WTC11 (cell line): ENCODE results near the gene ANKRD65. TPM values are rescaled to one million over a fixed set of nuclear protein-coding genes. Genes with fewer than 3 reads are reported as not detected.

Source experiments
- ATAC-seq: fragments of 200-7000 bp; cut with Tn5 transposase; 2 replicates; pipeline ENCODE4 v1.10.0; 2021; ENCODE audit warnings: mild to moderate bottlenecking, moderate library complexity
- CTCF ChIA-PET: fragments of 300-600 bp; sonication (Branson Sonifier 250); formaldehyde crosslinking; loops from one replicate; lab custom pipeline; 2021; ENCODE audit warnings: antibody characterized with exemption; lab: Charles Lee
- POLR2A ChIA-PET: fragments of 350-600 bp; sonication (Branson Sonifier 250); formaldehyde crosslinking; loops from one replicate; lab custom pipeline; 2021; ENCODE audit warnings: antibody characterized with exemption; lab: Charles Lee
- DNase-seq: peaks from one replicate; pipeline ENCODE4 v3.0.0; 2021; ENCODE audit warnings: low spot score
- H3K27ac Mint-ChIP-seq: 2 replicates; pipeline ENCODE4 v1.8.0; 2021; ENCODE audit warnings: mixed read lengths
- H3K27me3 Mint-ChIP-seq: 2 replicates; pipeline ENCODE4 v1.8.0; 2021; ENCODE audit warnings: low read depth, mild to moderate bottlenecking, moderate library complexity, mixed read lengths
- H3K36me3 Mint-ChIP-seq: 2 replicates; pipeline ENCODE4 v1.8.0; 2021; ENCODE audit warnings: mixed read lengths
- H3K4me1 Mint-ChIP-seq: 2 replicates; pipeline ENCODE4 v1.8.0; 2022; ENCODE audit warnings: mixed read lengths
- H3K4me3 Mint-ChIP-seq: 2 replicates; pipeline ENCODE4 v1.8.0; 2021; ENCODE audit warnings: mild to moderate bottlenecking, moderate library complexity, mixed read lengths
- H3K9me3 Mint-ChIP-seq: 2 replicates; pipeline ENCODE4 v1.8.0; 2021; ENCODE audit warnings: mixed read lengths
- ATF3 ChIP-seq: sonication (generic); formaldehyde crosslinking; conservative IDR thresholded peaks from 2 replicates; pipeline ENCODE4 v1.8.1; 2022; ENCODE audit warnings: mild to moderate bottlenecking, missing genetic modification reagents
- CDX4 ChIP-seq: fragments of 250-450 bp; sonication (Bioruptor Pico); IDR thresholded peaks from 2 replicates; pipeline ENCODE4 v1.9.0; 2021; ENCODE audit warnings: moderate library complexity, mild to moderate bottlenecking, inconsistent platforms, borderline replicate concordance
- CTCF ChIP-seq: fragments of 200-600 bp; IDR thresholded peaks from 2 replicates; pipeline ENCODE4 v1.8.0; 2022; ENCODE audit warnings: antibody characterized with exemption
- E2F1 ChIP-seq: sonication (generic); formaldehyde crosslinking; IDR thresholded peaks from 2 replicates; pipeline ENCODE4 v1.8.0; 2022; ENCODE audit warnings: mild to moderate bottlenecking, missing genetic modification reagents
- FOXP1 ChIP-seq: sonication (generic); formaldehyde crosslinking; IDR thresholded peaks from 2 replicates; pipeline ENCODE4 v1.8.0; 2022; ENCODE audit warnings: missing genetic modification reagents, mild to moderate bottlenecking, moderate library complexity, borderline replicate concordance
- FOXP4 ChIP-seq: sonication (generic); formaldehyde crosslinking; IDR thresholded peaks from 2 replicates; pipeline ENCODE4 v1.8.0; 2022; ENCODE audit warnings: mild to moderate bottlenecking, missing genetic modification reagents
- GTF2I ChIP-seq: fragments of 250-450 bp; sonication (Bioruptor Pico); conservative IDR thresholded peaks from 2 replicates; pipeline ENCODE4 v1.4.0; 2021; ENCODE audit warnings: mild to moderate bottlenecking
- HMGA2 ChIP-seq: fragments of 250-450 bp; sonication (Bioruptor Pico); IDR thresholded peaks from 2 replicates; pipeline ENCODE4 v1.4.0; 2021; ENCODE audit warnings: mild to moderate bottlenecking, moderate library complexity
- MXD4 ChIP-seq: fragments of 250-450 bp; sonication (Bioruptor Pico); IDR thresholded peaks from 2 replicates; pipeline ENCODE4 v1.8.0; 2021; ENCODE audit warnings: mild to moderate bottlenecking, moderate library complexity, borderline replicate concordance
- NR1H2 ChIP-seq: sonication (generic); formaldehyde crosslinking; IDR thresholded peaks from 2 replicates; pipeline ENCODE4 v1.9.0; 2021; ENCODE audit warnings: mild to moderate bottlenecking, moderate library complexity, missing genetic modification reagents
- NR2C2 ChIP-seq: sonication (generic); formaldehyde crosslinking; IDR thresholded peaks from 2 replicates; pipeline ENCODE4 v1.8.0; 2022; ENCODE audit warnings: mild to moderate bottlenecking, missing genetic modification reagents
- RORB ChIP-seq: fragments of 250-450 bp; sonication (Bioruptor Pico); IDR thresholded peaks from 2 replicates; pipeline ENCODE4 v1.9.0; 2021; ENCODE audit warnings: mild to moderate bottlenecking
- ZNF396 ChIP-seq: fragments of 250-450 bp; sonication (Bioruptor Pico); IDR thresholded peaks from 2 replicates; pipeline ENCODE4 v1.8.0; 2021; ENCODE audit warnings: mild to moderate bottlenecking, moderate library complexity, borderline replicate concordance
- ZNF425 ChIP-seq: fragments of 250-450 bp; sonication (Bioruptor Pico); conservative IDR thresholded peaks from 2 replicates; pipeline ENCODE4 v1.9.0; 2021; ENCODE audit warnings: mild to moderate bottlenecking
- ZSCAN18 ChIP-seq: fragments of 250-450 bp; sonication (Bioruptor Pico); IDR thresholded peaks from 2 replicates; pipeline ENCODE4 v2.1.2; 2022; ENCODE audit warnings: mild to moderate bottlenecking, moderate library complexity
- total RNA-seq: library from RNA; stranded (reverse); gene quantifications from 3 replicates; pipeline ENCODE4 v1.2.3, GENCODE V29; 2021

ANKRD65 gene
- total RNA-seq, 1 experiment from 2014 or later = 1.9 TPM

- TF ChIP-seq NR1H2 (CRISPR knock-in tag) (no peak), NR2C2 (no peak)
Measured at GRCh38 chr1:1425426-1425752, 4.3 kb upstream of the ANKRD65 start (continued).

- no peak for ATAC-seq
- Mint-ChIP-seq H3K9me3 (no peaks in the 10 kb centered on the region), H3K4me3 (peak overlapping the region; percentile 6; the same call in 1 of the 2 replicates), H3K4me1 (peaks cover 33% of the 10 kb centered on the region), H3K27ac (no peak overlapping the region), H3K36me3 (no peaks in the 10 kb centered on the region), H3K27me3 (no peaks in the 10 kb centered on the region)
- ChIA-PET CTCF (interaction anchor here (0.7 kb wide), 1 partner anchor 79 kb away, joined by 3 read pairs; no protein-coding TSS in a partner anchor), POLR2A (interaction anchor here (1.2 to 1.5 kb wide), 2 partner anchors 18 to 23 kb away, joined by 3 to 5 read pairs; no protein-coding TSS in a partner anchor)
- TF ChIP-seq FOXP1 (CRISPR knock-in tag) (no peak), HMGA2 (CRISPR knock-in tag) (no peak), MXD4 (CRISPR knock-in tag) (no peak)
- DNase-seq = no peak
Measured at GRCh38 chr1:1424707-1425106, 3.6 kb upstream of the ANKRD65 start.

GRCh38 chr1:1423245-1423597 lies 2.1 kb upstream of the ANKRD65 start:
- DNase-seq (no peak), ATAC-seq (no peak)
- H3K27ac Mint-ChIP-seq = no peak overlapping the region
- no peak overlapping the region for H3K4me3 Mint-ChIP-seq
- H3K9me3 Mint-ChIP-seq = no peaks in the 10 kb centered on the region
- no peaks in the 10 kb centered on the region for H3K36me3 Mint-ChIP-seq
- H3K27me3 Mint-ChIP-seq = peaks cover 2% of the 10 kb centered on the region; the same call in 1 of the 2 replicates
- ChIA-PET CTCF (no interaction called here), POLR2A (interaction anchor here (1.0 kb wide), 1 partner anchor 10 kb away, joined by 7 read pairs; no protein-coding TSS in a partner anchor)
- H3K4me1 Mint-ChIP-seq = peaks cover 34% of the 10 kb centered on the region
- TF ChIP-seq ZNF396 (CRISPR knock-in tag) = no peak
- TF ChIP-seq ZNF425 (CRISPR knock-in tag) = no peak
- no peak for TF ChIP-seq CTCF
- TF ChIP-seq E2F1 (CRISPR knock-in tag) = no peak
- no peak for TF ChIP-seq ATF3 (CRISPR knock-in tag)
- no peak for TF ChIP-seq CDX4 (CRISPR knock-in tag)

GRCh38 chr1:1422465-1423244 lies 1.6 kb upstream of the ANKRD65 start:
- ChIA-PET CTCF (interaction anchor here (1.2 kb wide), 1 partner anchor 20 kb away, joined by 4 read pairs; no protein-coding TSS in a partner anchor), POLR2A (no interaction called here)
- ATAC-seq = no peak
- no peaks in the 10 kb centered on the region for H3K36me3 Mint-ChIP-seq
- H3K27ac Mint-ChIP-seq = peak overlapping the region; percentile 68; the same call in 1 of the 2 replicates
- no peaks in the 10 kb centered on the region for H3K9me3 Mint-ChIP-seq
- no peak overlapping the region for H3K4me3 Mint-ChIP-seq
- DNase-seq = peak; percentile 40
- H3K27me3 Mint-ChIP-seq = peaks cover 2% of the 10 kb centered on the region; the same call in 1 of the 2 replicates
- H3K4me1 Mint-ChIP-seq = peaks cover 37% of the 10 kb centered on the region
- TF ChIP-seq MXD4 (CRISPR knock-in tag) = peak; percentile 65; the same call in 1 of the 2 replicates
- peak; percentile 97 for TF ChIP-seq ZSCAN18
- TF ChIP-seq FOXP4 (CRISPR knock-in tag) = no peak
- no peak for TF ChIP-seq RORB
- TF ChIP-seq GTF2I (CRISPR knock-in tag) = no peak
